ENCODE results near the gene PARD6G.

Gene PARD6G

GRCh38 chr18:80213182-80213581 is 34.1 kb downstream of the PARD6G start:
- no peak for TF ChIP-seq CTCF (IDR thresholded peaks at IDR 0.05; ENCODE audit: low read depth, low read length)
- no peak for DNase-seq (ENCODE audit: low read depth, low spot score)
- in situ Hi-C loops (cut with HindIII; ENCODE audit: low sequenced_read_pairs): no loop called here
- H3K4me3 ChIP-seq (ENCODE audit: low read depth, low read length): no peak overlapping the region

GRCh38 chr18:80210312-80211083 is 36.8 kb downstream of the PARD6G start:
- no peak overlapping the region for H3K4me3 ChIP-seq (ENCODE audit: low read depth, low read length)
- no peak for TF ChIP-seq CTCF (IDR thresholded peaks at IDR 0.05; ENCODE audit: low read depth, low read length)
- in situ Hi-C loops (cut with HindIII; ENCODE audit: low sequenced_read_pairs): no loop called here
- no peak for DNase-seq (ENCODE audit: low read depth, low spot score)

GRCh38 chr18:80208620-80209019 is 38.7 kb downstream of the PARD6G start:
- no peak overlapping the region for H3K4me3 ChIP-seq (ENCODE audit: low read depth, low read length)
- TF ChIP-seq CTCF (IDR thresholded peaks at IDR 0.05; ENCODE audit: low read depth, low read length): no peak
- in situ Hi-C loops (cut with HindIII; ENCODE audit: low sequenced_read_pairs): no loop called here
- DNase-seq (ENCODE audit: low read depth, low spot score): no peak

GRCh38 chr18:80205294-80205693 is 42.0 kb downstream of the PARD6G start:
- H3K4me3 ChIP-seq (ENCODE audit: low read depth, low read length): no peak overlapping the region
- no peak for TF ChIP-seq CTCF (IDR thresholded peaks at IDR 0.05; ENCODE audit: low read depth, low read length)
- no peak for DNase-seq (ENCODE audit: low read depth, low spot score)
- in situ Hi-C loops (cut with HindIII; ENCODE audit: low sequenced_read_pairs): no loop called here

GRCh38 chr18:80204142-80204541 is 43.2 kb downstream of the PARD6G start:
- no peak for TF ChIP-seq CTCF (IDR thresholded peaks at IDR 0.05; ENCODE audit: low read depth, low read length)
- no peak overlapping the region for H3K4me3 ChIP-seq (ENCODE audit: low read depth, low read length)
- DNase-seq (ENCODE audit: low read depth, low spot score): no peak
- in situ Hi-C loops (cut with HindIII; ENCODE audit: low sequenced_read_pairs): no loop called here

- no peak overlapping the region for H3K4me3 ChIP-seq (ENCODE audit: low read depth, low read length)
- TF ChIP-seq CTCF (IDR thresholded peaks at IDR 0.05; ENCODE audit: low read depth, low read length): no peak
- in situ Hi-C loops (cut with HindIII; ENCODE audit: low sequenced_read_pairs): no loop called here
- no peak for DNase-seq (ENCODE audit: low read depth, low spot score)
These were observed 44.1 kb downstream of the PARD6G start for GRCh38 chr18:80203249-80203648.
